Erythroblast (primary cell): Measurements from ENCODE around the gene AFAP1L1.
"Not testable (repeated sequence)": the region's sequence is repeated elsewhere in the genome, so short reads cannot be mapped to it uniquely, and the experiment has no call there.

ENCODE experiments used
- DNase-seq, 2 experiments: peaks; one replicate each; lab custom pipeline; 2025; lab: John Stamatoyannopoulos, UW
- GATA1 ChIP-seq: IDR thresholded peaks from 2 replicates; pipeline ENCODE4 v1.6.1; 2011; ENCODE audit warnings: low read depth, mild to moderate bottlenecking, control low read depth, low read length, moderate library complexity
- POLR2A ChIP-seq: IDR thresholded peaks from 2 replicates; pipeline ENCODE4 v1.6.1; 2011; ENCODE audit warnings: mild to moderate bottlenecking, low read length

Gene AFAP1L1

GRCh38 chr5:149387081-149387631 lies 115.5 kb downstream of the AFAP1L1 start:
- no peak for TF ChIP-seq POLR2A
- TF ChIP-seq GATA1 = no peak
- DNase-seq = no peak

- DNase-seq = no peak
- no peak for TF ChIP-seq GATA1
- no peak for TF ChIP-seq POLR2A
Observed at GRCh38 chr5:149387982-149388381, 116.3 kb downstream of the AFAP1L1 start.

GRCh38 chr5:149388498-149389190 lies 117.0 kb downstream of the AFAP1L1 start:
- no peak for DNase-seq
- TF ChIP-seq GATA1 = no peak
- TF ChIP-seq POLR2A = no peak

- TF ChIP-seq GATA1 (no peak), POLR2A (no peak)
- no peak for DNase-seq
Observed at GRCh38 chr5:149389552-149390495, 118.2 kb downstream of the AFAP1L1 start.

GRCh38 chr5:149391076-149391475 lies 119.4 kb downstream of the AFAP1L1 start:
- not testable (repeated sequence) for DNase-seq
